HepG2 (cell line): ENCODE data around the gene SCUBE1. TPM values are rescaled to one million over a fixed set of nuclear protein-coding genes. Genes with fewer than 3 reads are reported as not detected.
A peak's percentile ranks its signal among the peaks of the same experiment; 100 is the strongest.

Source experiments
- ATAC-seq: fragments of 200-7000 bp; cut with Tn5 transposase; 3 replicates; pipeline ENCODE4 v1.9.1; 2020; ENCODE audit warnings: mild to moderate bottlenecking, moderate library complexity
- BruUV-seq: library from RNA; stranded (reverse); fragments of 400-500 nt; replicated peaks from 2 replicates; lab custom pipeline; 2021; lab: Mats Ljungman, UMichigan
- CTCF ChIA-PET: fragments of 300-600 bp; formaldehyde crosslinking; extraction: SDS; loops from one replicate; lab custom pipeline; 2021; ENCODE audit warnings: low total read pairs, inconsistent platforms, low intra/inter-chr PET ratio; lab: Yijun Ruan, JAX
- POLR2A ChIA-PET: fragments of 350-600 bp; sonication (Branson Sonifier 250); formaldehyde crosslinking; loops from one replicate; lab custom pipeline; 2020; ENCODE audit warnings: antibody characterized with exemption, inconsistent platforms; lab: Yijun Ruan, JAX
- DNase-seq: peaks from one replicate; pipeline ENCODE4 v3.0.0-alpha.2; 2015; ENCODE audit warnings: low spot score
- FAIRE-seq: peaks from 3 replicates; lab custom pipeline; 2011; peaks lifted over from hg19 to GRCh38; lab: Jason Lieb, UNC
- H2AFZ ChIP-seq: one replicate; pipeline ENCODE4 v1.6.1; 2011; ENCODE audit warnings: low read length, inconsistent platforms
- H3K27ac ChIP-seq: fragments of 300-600 bp; 3 replicates; pipeline ENCODE4 v1.8.0; 2011; ENCODE audit warnings: mixed run types, mild to moderate bottlenecking, mixed read lengths, low read length, inconsistent platforms; ENCODE audit not compliant: insufficient read depth; ENCODE audit errors: extremely low read length
- H3K27me3 ChIP-seq, 2 experiments: fragments of 200-600 bp in 1 of 2; 2 replicates in 1 of 2; 3 replicates in 1 of 2; pipeline versions ENCODE4 v1.6.0 to v1.8.0; 2011; ENCODE audit warnings: low read length in 2 of 2, mild to moderate bottlenecking in 2 of 2, moderate library complexity in 2 of 2, inconsistent platforms in 1 of 2; ENCODE audit not compliant: insufficient read depth in 2 of 2, control insufficient read depth in 1 of 2
- H3K36me3 ChIP-seq, 2 experiments: fragments of 200-600 bp in 1 of 2; replicated peaks in 1 of 2; 2 replicates in 1 of 2; 3 replicates in 1 of 2; pipeline versions ENCODE4 v1.5.1 to v1.8.0; 2011; ENCODE audit warnings: low read length in 2 of 2, inconsistent platforms in 1 of 2; ENCODE audit not compliant: insufficient read depth in 2 of 2, control insufficient read depth in 1 of 2
- H3K4me1 ChIP-seq: 2 replicates; pipeline ENCODE4 v1.5.1; 2012; ENCODE audit warnings: low read length, inconsistent platforms; ENCODE audit not compliant: insufficient read depth
- H3K4me2 ChIP-seq: 2 replicates; pipeline ENCODE4 v1.6.0; 2011; ENCODE audit warnings: low read depth, low read length, inconsistent platforms
- H3K4me3 ChIP-seq, 3 experiments: fragments of 200-600 bp in 1 of 3; sonication (generic), shearing (Covaris generic) in 1 of 3; replicated peaks in 1 of 3; 2 replicates each; pipeline ENCODE4 v1.5.1; 2011 to 2016; ENCODE audit warnings: low read length in 3 of 3, inconsistent platforms in 2 of 3, low read depth in 2 of 3, mild to moderate bottlenecking in 2 of 3, control low read depth in 1 of 3, mixed read lengths in 1 of 3; ENCODE audit not compliant: insufficient read depth in 1 of 3
- H3K79me2 ChIP-seq: one replicate; pipeline ENCODE4 v1.6.1; 2011; ENCODE audit warnings: low read length, inconsistent platforms; ENCODE audit not compliant: insufficient read depth
- H3K9ac ChIP-seq: 2 replicates; pipeline ENCODE4 v1.6.0; 2011; ENCODE audit warnings: mild to moderate bottlenecking, low read depth, low read length, inconsistent platforms; ENCODE audit not compliant: insufficient read depth
- H3K9me3 ChIP-seq: 2 replicates; pipeline ENCODE4 v1.5.1; 2012; ENCODE audit warnings: mild to moderate bottlenecking, low read length
- H4K20me1 ChIP-seq: 2 replicates; pipeline ENCODE4 v1.6.0; 2011; ENCODE audit warnings: inconsistent platforms, mild to moderate bottlenecking, low read length, moderate library complexity; ENCODE audit not compliant: insufficient read depth
- FOXJ3 ChIP-seq: sonication (generic); formaldehyde crosslinking; IDR thresholded peaks from 2 replicates; pipeline ENCODE4 v1.4.0; 2020; ENCODE audit warnings: missing genetic modification reagents, mild to moderate bottlenecking, borderline replicate concordance
- MTF2 ChIP-seq: sonication (generic); formaldehyde crosslinking; IDR thresholded peaks from 2 replicates; pipeline ENCODE4 v1.5.0; 2020; ENCODE audit warnings: missing genetic modification reagents, borderline replicate concordance
- NFYB ChIP-seq: sonication (generic); formaldehyde crosslinking; IDR thresholded peaks from 2 replicates; pipeline ENCODE4 v1.4.0; 2020; ENCODE audit warnings: missing genetic modification reagents
- PATZ1 ChIP-seq: sonication (generic); formaldehyde crosslinking; IDR thresholded peaks from 2 replicates; pipeline ENCODE4 v1.4.0; 2020; ENCODE audit warnings: missing genetic modification reagents
- PRMT3 ChIP-seq: sonication (generic); formaldehyde crosslinking; IDR thresholded peaks from 2 replicates; pipeline ENCODE4 v1.8.1; 2022; ENCODE audit warnings: low read depth, mild to moderate bottlenecking, moderate library complexity, missing genetic modification reagents, borderline replicate concordance
- SATB2 ChIP-seq: sonication (generic); formaldehyde crosslinking; IDR thresholded peaks from 2 replicates; pipeline ENCODE4 v1.5.0; 2020; ENCODE audit warnings: missing genetic modification reagents
- SUZ12 ChIP-seq: fragments of 150-350 bp; IDR thresholded peaks from 2 replicates; pipeline ENCODE4 v1.6.1; 2014; ENCODE audit warnings: low read depth, low read length
- TMF1 ChIP-seq: sonication (generic); formaldehyde crosslinking; IDR thresholded peaks from 2 replicates; pipeline ENCODE4 v1.8.1; 2022; ENCODE audit warnings: low read depth, missing genetic modification reagents
- WGBS: methylation state at CpG from one replicate; pipeline ENCODE4 v1.1.6; 2017; ENCODE audit warnings: low lambda C conversion rate; 5-methylcytosine and 5-hydroxymethylcytosine counted together
- in situ Hi-C: cut with HindIII; loops from 2 replicates; pipeline ENCODE4 v1.10.0; 2017; ENCODE audit warnings: low pct_unique_long_range_greater_than_20kb; ENCODE audit not compliant: extremely low pct_ligation_motif_present
- intact Hi-C: fragments of 100-400 bp; cut with micrococcal nuclease; formaldehyde crosslinking; loops from one replicate; pipeline ENCODE4 v1.10.0; 2022; ENCODE audit not compliant: unreplicated experiment
- polyA plus RNA-seq, 8 experiments: library from polyadenylated mRNA; depleted of rRNA in 3 of 8; stranded (reverse) in 7 of 8; unstranded in 1 of 8; fragments of >200 nt; fragmentation: Illumina TruSeq in 4 of 8; extraction: Trizol in 4 of 8; gene quantifications; 2 replicates each; pipeline versions ENCODE4 v1.2.1 to v1.2.3, GENCODE V29; 2011 to 2016; ENCODE audit warnings: low read depth in 4 of 8, missing spikeins in 1 of 8, mixed read lengths in 1 of 8; ENCODE audit not compliant: insufficient read depth in 1 of 8
- total RNA-seq, 5 experiments: library from RNA; depleted of rRNA; stranded (reverse); fragments of >200 nt; fragmentation: Illumina TruSeq; extraction: Trizol; gene quantifications; 2 replicates each; pipeline ENCODE4 v1.2.3, GENCODE V29; 2016; ENCODE audit warnings: low read depth in 1 of 5
- TF ChIP-seq, protein P1 (sequence below): sonication (generic); formaldehyde crosslinking; IDR thresholded peaks from 2 replicates; pipeline ENCODE4 v1.5.0; 2020; ENCODE audit warnings: mild to moderate bottlenecking, missing genetic modification reagents
- TF ChIP-seq, protein P2 (sequence below): conservative IDR thresholded peaks from 2 replicates; pipeline ENCODE4 v1.6.1; 2018; ENCODE audit warnings: missing genetic modification reagents
- TF ChIP-seq, protein P3 (sequence below): sonication (generic); formaldehyde crosslinking; IDR thresholded peaks from 2 replicates; pipeline ENCODE4 v1.4.0; 2020; ENCODE audit warnings: mild to moderate bottlenecking, low read depth, missing genetic modification reagents

The SCUBE1 gene
- total and polyA plus RNA-seq, 2 of the 13 experiments (the other 11 are each of a cell fraction or from before 2014, with no cell fraction given), result under 0.01 to 0.05 TPM

GRCh38 chr22:43288807-43289420 is 54.3 kb downstream of the SCUBE1 start:
- CTCF ChIA-PET, result no interaction called here
- TF ChIP-seq TMF1 (CRISPR knock-in tag) (no peak), NFYB (CRISPR knock-in tag) (no peak), PATZ1 (CRISPR knock-in tag) (no peak), SUZ12 (no peak), PRMT3 (CRISPR knock-in tag) (no peak), MTF2 (no peak), FOXJ3 (no peak), SATB2 (CRISPR knock-in tag) (no peak)
- TF ChIP-seq, protein P1, sequence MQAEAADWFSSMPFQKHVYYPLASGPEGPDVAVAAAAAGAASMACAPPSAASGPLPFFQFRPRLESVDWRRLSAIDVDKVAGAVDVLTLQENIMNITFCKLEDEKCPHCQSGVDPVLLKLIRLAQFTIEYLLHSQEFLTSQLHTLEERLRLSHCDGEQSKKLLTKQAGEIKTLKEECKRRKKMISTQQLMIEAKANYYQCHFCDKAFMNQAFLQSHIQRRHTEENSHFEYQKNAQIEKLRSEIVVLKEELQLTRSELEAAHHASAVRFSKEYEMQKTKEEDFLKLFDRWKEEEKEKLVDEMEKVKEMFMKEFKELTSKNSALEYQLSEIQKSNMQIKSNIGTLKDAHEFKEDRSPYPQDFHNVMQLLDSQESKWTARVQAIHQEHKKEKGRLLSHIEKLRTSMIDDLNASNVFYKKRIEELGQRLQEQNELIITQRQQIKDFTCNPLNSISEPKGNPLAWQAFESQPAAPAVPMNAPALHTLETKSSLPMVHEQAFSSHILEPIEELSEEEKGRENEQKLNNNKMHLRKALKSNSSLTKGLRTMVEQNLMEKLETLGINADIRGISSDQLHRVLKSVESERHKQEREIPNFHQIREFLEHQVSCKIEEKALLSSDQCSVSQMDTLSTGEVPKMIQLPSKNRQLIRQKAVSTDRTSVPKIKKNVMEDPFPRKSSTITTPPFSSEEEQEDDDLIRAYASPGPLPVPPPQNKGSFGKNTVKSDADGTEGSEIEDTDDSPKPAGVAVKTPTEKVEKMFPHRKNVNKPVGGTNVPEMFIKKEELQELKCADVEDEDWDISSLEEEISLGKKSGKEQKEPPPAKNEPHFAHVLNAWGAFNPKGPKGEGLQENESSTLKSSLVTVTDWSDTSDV (CRISPR knock-in tag), result no peak
- TF ChIP-seq, protein P2, sequence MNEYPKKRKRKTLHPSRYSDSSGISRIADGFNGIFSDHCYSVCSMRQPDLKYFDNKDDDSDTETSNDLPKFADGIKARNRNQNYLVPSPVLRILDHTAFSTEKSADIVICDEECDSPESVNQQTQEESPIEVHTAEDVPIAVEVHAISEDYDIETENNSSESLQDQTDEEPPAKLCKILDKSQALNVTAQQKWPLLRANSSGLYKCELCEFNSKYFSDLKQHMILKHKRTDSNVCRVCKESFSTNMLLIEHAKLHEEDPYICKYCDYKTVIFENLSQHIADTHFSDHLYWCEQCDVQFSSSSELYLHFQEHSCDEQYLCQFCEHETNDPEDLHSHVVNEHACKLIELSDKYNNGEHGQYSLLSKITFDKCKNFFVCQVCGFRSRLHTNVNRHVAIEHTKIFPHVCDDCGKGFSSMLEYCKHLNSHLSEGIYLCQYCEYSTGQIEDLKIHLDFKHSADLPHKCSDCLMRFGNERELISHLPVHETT (CRISPR knock-in tag), result no peak
- TF ChIP-seq, protein P3, sequence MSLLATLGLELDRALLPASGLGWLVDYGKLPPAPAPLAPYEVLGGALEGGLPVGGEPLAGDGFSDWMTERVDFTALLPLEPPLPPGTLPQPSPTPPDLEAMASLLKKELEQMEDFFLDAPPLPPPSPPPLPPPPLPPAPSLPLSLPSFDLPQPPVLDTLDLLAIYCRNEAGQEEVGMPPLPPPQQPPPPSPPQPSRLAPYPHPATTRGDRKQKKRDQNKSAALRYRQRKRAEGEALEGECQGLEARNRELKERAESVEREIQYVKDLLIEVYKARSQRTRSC (CRISPR knock-in tag), result no peak
- Histone ChIP-seq H3K36me3 (no peaks in the 10 kb centered on the region), H2AFZ (no peak overlapping the region), H3K4me3 (peak overlapping the region in 1 of 3 experiments; percentile 46; a peak in 1 of 6 replicates), H3K79me2 (no peaks in the 10 kb centered on the region), H3K9ac (no peak overlapping the region; the same call in 1 of the 2 replicates), H3K27ac (no peak overlapping the region), H4K20me1 (no peaks in the 10 kb centered on the region; the same call in 1 of the 2 replicates), H3K4me2 (peak overlapping the region; percentile 61), H3K4me1 (peaks cover 24% of the 10 kb centered on the region), H3K27me3 (peaks cover 13 to 82% of the 10 kb centered on the region in 2 experiments), H3K9me3 (no peaks in the 10 kb centered on the region)
- ATAC-seq (peak; percentile 8; the same call in 2 of the 3 replicates), DNase-seq (no peak), FAIRE-seq (no peak)
- in situ Hi-C loops (no loop called here), intact Hi-C loops (no loop called here)
- BruUV-seq, result no TSS peak
- POLR2A ChIA-PET, result no interaction called here
- 62% methylated on average over 6 of the region's 12 CpGs for WGBS
